ENCODE data around the gene CCKAR. TPM values are rescaled to one million over a fixed set of nuclear protein-coding genes. Genes with fewer than 3 reads are reported as not detected.
A peak's percentile ranks its signal among the peaks of the same experiment; 100 is the strongest.

The CCKAR gene
- total and polyA plus RNA-seq, 5 donors: 0.29 TPM; not detected in 4

DNA sequence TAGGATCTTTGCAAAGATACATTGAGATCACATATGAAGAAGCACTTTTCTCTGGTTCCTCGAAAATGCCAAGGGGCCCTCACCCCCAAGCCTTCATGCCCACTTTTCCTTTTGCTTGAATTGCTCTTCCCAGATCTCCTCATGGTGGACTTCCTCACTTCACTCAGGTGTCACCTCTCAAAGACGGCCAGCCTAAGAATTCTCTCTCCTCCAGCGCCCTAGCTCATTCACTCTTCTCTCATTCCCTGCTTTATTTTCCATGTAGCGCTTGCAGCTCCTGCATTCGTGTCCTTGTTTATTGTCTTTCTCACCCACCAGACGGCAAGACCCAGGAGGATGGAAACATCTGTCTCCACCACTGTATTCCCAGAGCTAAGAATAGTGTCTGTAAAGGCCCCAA lies 32.9 kb downstream of the CCKAR start:
- 88% methylated on average over 6 of the region's 6 CpGs for WGBS
- Histone ChIP-seq H3K4me1 (ENCODE audit: control insufficient read depth, insufficient read depth, low read length) (no peaks in the 10 kb centered on the region), H3K27me3 (ENCODE audit: control insufficient read depth, insufficient read depth) (no peaks in the 10 kb centered on the region), H3K27ac (ENCODE audit: low read length) (no peak overlapping the region), H3K9me3 (ENCODE audit: control insufficient read depth, low read length) (no peaks in the 10 kb centered on the region), H3K4me3 (ENCODE audit: low read length) (no peak overlapping the region)
- intact Hi-C loops (cut with DNase I): loop anchor here in 3 of 4 donors (5.0 to 10.0 kb wide), 2 partner anchors 265 to 557 kb away; no protein-coding TSS in a partner anchor
- DNase-seq: no peak
- no peak for ATAC-seq

DNA sequence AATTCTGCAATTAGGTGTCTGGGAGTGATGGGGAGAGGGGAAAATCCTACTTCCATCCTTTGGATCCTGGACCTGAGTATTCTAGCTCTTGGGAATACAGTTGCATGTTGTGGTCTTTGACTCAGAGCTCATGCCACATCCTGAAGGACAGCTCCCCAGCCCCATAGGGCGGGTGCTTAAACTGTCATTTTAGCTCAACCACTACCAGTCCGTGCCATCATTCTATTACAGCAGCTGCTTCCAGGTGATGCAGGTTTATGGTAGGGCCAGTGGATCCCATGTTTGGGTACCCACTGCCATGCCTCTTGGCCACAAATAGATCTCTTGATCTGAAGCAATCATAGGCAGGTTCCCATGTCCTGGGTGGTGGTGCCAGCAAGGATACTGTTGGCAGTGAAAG lies 34.7 kb downstream of the CCKAR start:
- Histone ChIP-seq H3K4me1 (ENCODE audit: control insufficient read depth, insufficient read depth, low read length) (no peaks in the 10 kb centered on the region), H3K27me3 (ENCODE audit: control insufficient read depth, insufficient read depth) (no peaks in the 10 kb centered on the region), H3K9me3 (ENCODE audit: control insufficient read depth, low read length) (no peaks in the 10 kb centered on the region), H3K4me3 (ENCODE audit: low read length) (no peak overlapping the region), H3K27ac (ENCODE audit: low read length) (no peak overlapping the region)
- intact Hi-C loops (cut with DNase I): loop anchor here in 3 of 4 donors (5.0 to 10.0 kb wide), 2 partner anchors 267 to 559 kb away; no protein-coding TSS in a partner anchor
- no peak for DNase-seq
- no peak for ATAC-seq
- WGBS: 90% methylated on average over 2 of the region's 2 CpGs

DNA sequence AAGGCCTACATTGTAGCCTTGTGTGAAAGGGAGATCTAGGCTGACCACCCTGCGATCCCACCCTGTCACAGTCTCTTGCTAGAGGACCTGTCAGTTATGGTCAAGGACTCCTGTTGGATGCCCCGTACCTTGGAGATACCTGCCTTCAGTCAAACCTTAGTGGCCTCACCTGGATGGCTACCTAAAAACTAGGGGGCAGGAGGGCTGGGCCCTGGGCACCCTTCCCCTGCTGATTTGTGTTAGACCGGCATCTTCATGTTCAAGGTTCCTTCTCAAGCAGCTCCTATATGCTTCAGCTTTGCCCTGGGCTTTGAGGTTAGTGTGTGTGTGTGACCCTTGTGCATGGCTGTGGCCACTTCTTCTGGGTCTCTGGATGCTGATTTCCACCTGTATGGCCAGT lies 35.3 kb downstream of the CCKAR start:
- 98% methylated on average over 3 of the region's 3 CpGs for WGBS
- ATAC-seq: no peak

DNA sequence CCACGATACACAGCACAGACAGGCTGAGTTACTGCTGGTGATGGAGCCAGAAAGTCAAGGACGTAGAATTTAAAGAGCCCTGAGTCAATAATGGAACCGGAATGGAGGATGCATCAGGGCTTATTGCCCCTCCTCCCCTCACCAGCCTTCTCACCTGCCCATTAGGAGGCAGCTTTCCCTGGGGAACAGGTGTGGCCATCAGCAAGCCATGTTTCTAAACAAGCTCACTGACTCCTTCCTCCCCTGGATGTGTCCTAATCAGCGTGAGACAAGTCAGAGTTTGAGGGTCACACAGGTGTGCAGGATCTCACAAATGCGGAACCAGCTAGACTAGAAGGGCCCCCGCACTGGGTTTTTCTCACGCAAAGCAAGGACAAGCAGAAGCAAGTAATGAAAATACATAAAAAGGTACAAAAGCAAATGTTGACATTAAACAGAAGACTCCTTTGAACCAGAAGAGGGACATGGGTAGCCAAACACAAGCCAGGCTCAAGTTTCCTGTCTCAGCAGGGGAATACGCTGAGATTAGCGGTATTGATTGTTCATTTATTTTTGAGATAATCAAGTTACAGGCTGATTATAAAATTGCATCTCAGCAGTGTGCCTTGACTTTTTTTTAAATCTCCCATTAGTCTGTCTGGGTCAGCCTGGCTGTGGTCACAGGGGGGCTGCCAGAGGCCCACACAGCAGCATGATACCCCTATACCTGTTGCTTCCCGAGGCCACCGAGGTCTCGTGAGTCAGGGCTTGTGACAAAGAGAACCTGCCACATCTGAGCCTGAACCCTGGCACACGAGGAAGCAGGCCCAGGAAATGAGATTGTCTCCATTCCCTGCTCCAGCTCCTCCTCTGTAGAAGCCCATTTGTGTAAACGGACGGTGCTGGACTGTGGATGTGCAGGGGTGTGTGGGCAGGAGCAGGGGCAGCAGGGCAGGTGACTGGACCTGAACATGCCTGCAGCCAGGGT lies 37.4 kb downstream of the CCKAR start:
- Histone ChIP-seq H3K4me1 (ENCODE audit: control insufficient read depth, insufficient read depth, low read length) (no peaks in the 10 kb centered on the region), H3K9me3 (ENCODE audit: control insufficient read depth, low read length) (no peaks in the 10 kb centered on the region), H3K27ac (ENCODE audit: low read length) (no peak overlapping the region), H3K4me3 (ENCODE audit: low read length) (no peak overlapping the region), H3K27me3 (ENCODE audit: control insufficient read depth, insufficient read depth) (no peaks in the 10 kb centered on the region)
- 74% methylated on average over 15 of the region's 15 CpGs for WGBS
- ATAC-seq (no peak), DNase-seq (peak in 1 of 3 donors; percentile 39)
- intact Hi-C loops (cut with DNase I): loop anchor here in 2 of 4 donors (10.0 kb wide), 1 partner anchor 562 kb away; no protein-coding TSS in a partner anchor

More for the DNA sequence above, 35.3 kb downstream of the CCKAR start:
- no peaks in the 10 kb centered on the region for H3K9me3 ChIP-seq (ENCODE audit: control insufficient read depth, low read length)
- no peak for DNase-seq
- H3K4me1 ChIP-seq (ENCODE audit: control insufficient read depth, insufficient read depth, low read length): no peaks in the 10 kb centered on the region
- intact Hi-C loops (cut with DNase I): loop anchor here in 3 of 4 donors (5.0 to 10.0 kb wide), 2 partner anchors 267 to 560 kb away; no protein-coding TSS in a partner anchor
- H3K27ac ChIP-seq (ENCODE audit: low read length): no peak overlapping the region
- H3K27me3 ChIP-seq (ENCODE audit: control insufficient read depth, insufficient read depth): no peaks in the 10 kb centered on the region
- no peak overlapping the region for H3K4me3 ChIP-seq (ENCODE audit: low read length)

GRCh38 chr4:26451597-26451996 lies 38.7 kb downstream of the CCKAR start:
- WGBS: 72% methylated on average over 3 of the region's 3 CpGs
- no peak for DNase-seq
- H3K4me3 ChIP-seq (ENCODE audit: low read length): no peak overlapping the region
- intact Hi-C loops (cut with DNase I): loop anchor here in 2 of 4 donors (10.0 kb wide), 1 partner anchor 563 kb away; no protein-coding TSS in a partner anchor
- no peaks in the 10 kb centered on the region for H3K27me3 ChIP-seq (ENCODE audit: control insufficient read depth, insufficient read depth)
- H3K27ac ChIP-seq (ENCODE audit: low read length): no peak overlapping the region
- no peak for ATAC-seq
- no peaks in the 10 kb centered on the region for H3K9me3 ChIP-seq (ENCODE audit: control insufficient read depth, low read length)
- no peaks in the 10 kb centered on the region for H3K4me1 ChIP-seq (ENCODE audit: control insufficient read depth, insufficient read depth, low read length)

GRCh38 chr4:26450418-26450817 lies 39.9 kb downstream of the CCKAR start:
- H3K27me3 ChIP-seq (ENCODE audit: control insufficient read depth, insufficient read depth): no peaks in the 10 kb centered on the region
- no peak overlapping the region for H3K4me3 ChIP-seq (ENCODE audit: low read length)
- 81% methylated on average over 5 of the region's 5 CpGs for WGBS
- no peaks in the 10 kb centered on the region for H3K4me1 ChIP-seq (ENCODE audit: control insufficient read depth, insufficient read depth, low read length)
- no peak for ATAC-seq
- no peaks in the 10 kb centered on the region for H3K9me3 ChIP-seq (ENCODE audit: control insufficient read depth, low read length)
- intact Hi-C loops (cut with DNase I): loop anchor here in 2 of 4 donors (10.0 kb wide), 1 partner anchor 564 kb away; no protein-coding TSS in a partner anchor
- no peak overlapping the region for H3K27ac ChIP-seq (ENCODE audit: low read length)
- no peak for DNase-seq

- no peak overlapping the region for H3K27ac ChIP-seq (ENCODE audit: low read length)
- H3K27me3 ChIP-seq (ENCODE audit: control insufficient read depth, insufficient read depth): no peaks in the 10 kb centered on the region
- intact Hi-C loops (cut with DNase I): no loop called here
- H3K4me1 ChIP-seq (ENCODE audit: control insufficient read depth, insufficient read depth, low read length): no peaks in the 10 kb centered on the region
- H3K9me3 ChIP-seq (ENCODE audit: control insufficient read depth, low read length): no peaks in the 10 kb centered on the region
- ATAC-seq (no peak), DNase-seq (no peak)
- no peak overlapping the region for H3K4me3 ChIP-seq (ENCODE audit: low read length)
- WGBS: 84% methylated on average over 8 of the region's 8 CpGs
These were observed 42.9 kb downstream of the CCKAR start for GRCh38 chr4:26447378-26447777.

- H3K4me1 ChIP-seq (ENCODE audit: control insufficient read depth, insufficient read depth, low read length): no peaks in the 10 kb centered on the region
- DNase-seq (no peak), ATAC-seq (no peak)
- H3K4me3 ChIP-seq (ENCODE audit: low read length): no peak overlapping the region
- intact Hi-C loops (cut with DNase I): no loop called here
- WGBS: 94% methylated on average over 5 of the region's 5 CpGs
- no peaks in the 10 kb centered on the region for H3K9me3 ChIP-seq (ENCODE audit: control insufficient read depth, low read length)
- no peaks in the 10 kb centered on the region for H3K27me3 ChIP-seq (ENCODE audit: control insufficient read depth, insufficient read depth)
- no peak overlapping the region for H3K27ac ChIP-seq (ENCODE audit: low read length)
These were observed 48.5 kb downstream of the CCKAR start for GRCh38 chr4:26441771-26442170.

GRCh38 chr4:26441102-26441501 lies 49.2 kb downstream of the CCKAR start:
- WGBS: 57% methylated on average over 7 of the region's 7 CpGs
- Histone ChIP-seq H3K9me3 (ENCODE audit: control insufficient read depth, low read length) (no peaks in the 10 kb centered on the region), H3K4me1 (ENCODE audit: control insufficient read depth, insufficient read depth, low read length) (no peaks in the 10 kb centered on the region), H3K27ac (ENCODE audit: low read length) (no peak overlapping the region), H3K4me3 (ENCODE audit: low read length) (no peak overlapping the region), H3K27me3 (ENCODE audit: control insufficient read depth, insufficient read depth) (no peaks in the 10 kb centered on the region)
- no peak for ATAC-seq
- DNase-seq: no peak
- intact Hi-C loops (cut with DNase I): no loop called here

GRCh38 chr4:26434030-26434639 lies 56.1 kb downstream of the CCKAR start:
- Histone ChIP-seq H3K9me3 (ENCODE audit: control insufficient read depth, low read length) (no peaks in the 10 kb centered on the region), H3K27me3 (ENCODE audit: control insufficient read depth, insufficient read depth) (no peaks in the 10 kb centered on the region), H3K27ac (ENCODE audit: low read length) (no peak overlapping the region), H3K4me3 (ENCODE audit: low read length) (no peak overlapping the region), H3K4me1 (ENCODE audit: control insufficient read depth, insufficient read depth, low read length) (no peaks in the 10 kb centered on the region)
- no peak for DNase-seq
- intact Hi-C loops (cut with DNase I): no loop called here
- WGBS: 54% methylated on average over 2 of the region's 2 CpGs
- peak in 1 of 2 donors; percentile 71 for ATAC-seq

DNA sequence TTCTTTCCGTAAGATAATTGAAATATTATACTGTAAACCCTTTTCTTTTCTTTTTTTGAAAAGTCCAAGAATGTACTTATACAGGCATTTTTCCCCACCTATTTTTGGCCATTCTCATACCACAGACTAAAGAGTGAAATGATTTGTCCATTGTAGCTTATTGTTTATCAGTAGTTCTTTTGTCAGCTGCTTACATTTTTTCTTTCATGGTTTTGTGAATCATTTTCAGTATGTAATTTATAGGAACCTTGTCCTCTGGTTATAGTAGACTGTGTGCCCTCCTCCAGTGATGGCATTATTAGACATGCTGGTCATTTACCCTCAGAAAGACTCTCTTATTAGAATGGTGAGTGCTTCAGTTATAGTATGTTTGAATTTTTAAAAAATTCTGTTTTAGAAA lies 56.7 kb downstream of the CCKAR start:
- intact Hi-C loops (cut with DNase I): no loop called here
- ATAC-seq (no peak), DNase-seq (no peak)
- Histone ChIP-seq H3K27me3 (ENCODE audit: control insufficient read depth, insufficient read depth) (no peaks in the 10 kb centered on the region), H3K4me3 (ENCODE audit: low read length) (no peak overlapping the region), H3K9me3 (ENCODE audit: control insufficient read depth, low read length) (no peaks in the 10 kb centered on the region), H3K4me1 (ENCODE audit: control insufficient read depth, insufficient read depth, low read length) (no peaks in the 10 kb centered on the region), H3K27ac (ENCODE audit: low read length) (no peak overlapping the region)
- WGBS: 87% methylated on average over 1 of the region's 1 CpG

Data from right cardiac atrium (tissue), 5 donors.